Osteoblast (primary cell): ENCODE data around the gene OSBPL2. TPM values are rescaled to one million over a fixed set of nuclear protein-coding genes. Genes with fewer than 3 reads are reported as not detected.

Experiments used
- DNase-seq: peaks from one replicate; pipeline ENCODE4 v3.0.0; 2011; ENCODE audit warnings: low spot score, mixed read lengths; ENCODE audit not compliant: insufficient read length; ENCODE audit errors: missing footprints
- H2AFZ ChIP-seq: 2 replicates; pipeline ENCODE4 v1.6.0; 2011; ENCODE audit warnings: mild to moderate bottlenecking, low read length
- H3K27ac ChIP-seq: 2 replicates; pipeline ENCODE4 v1.5.1; 2011; ENCODE audit warnings: mild to moderate bottlenecking, low read depth, low read length, moderate library complexity
- H3K27me3 ChIP-seq: 2 replicates; pipeline ENCODE4 v1.6.0; 2012; ENCODE audit warnings: mild to moderate bottlenecking, control low read depth, inconsistent platforms, low read length, moderate library complexity; ENCODE audit not compliant: insufficient read depth
- H3K36me3 ChIP-seq: 2 replicates; pipeline ENCODE4 v1.5.1; 2011; ENCODE audit warnings: mild to moderate bottlenecking, low read length, control low read depth, moderate library complexity; ENCODE audit not compliant: insufficient read depth
- H3K4me1 ChIP-seq: 2 replicates; pipeline ENCODE4 v1.5.1; 2011; ENCODE audit warnings: mild to moderate bottlenecking, low read length, control low read depth, moderate library complexity; ENCODE audit not compliant: insufficient read depth
- H3K4me2 ChIP-seq: 2 replicates; pipeline ENCODE4 v1.6.0; 2011; ENCODE audit warnings: mild to moderate bottlenecking, low read length; ENCODE audit not compliant: insufficient read depth
- H3K4me3 ChIP-seq: fragments of 200-600 bp; sonication (generic); 3 replicates; pipeline ENCODE4 v1.5.1; 2012; ENCODE audit warnings: mild to moderate bottlenecking, low read length, inconsistent platforms; ENCODE audit not compliant: insufficient read depth
- H3K79me2 ChIP-seq: 2 replicates; pipeline ENCODE4 v1.6.0; 2012; ENCODE audit warnings: mild to moderate bottlenecking, low read length, control low read depth, inconsistent platforms; ENCODE audit not compliant: insufficient read depth
- H3K9me3 ChIP-seq: 2 replicates; pipeline ENCODE4 v1.5.1; 2011; ENCODE audit warnings: low read depth, low read length, control low read depth
- H4K20me1 ChIP-seq: 2 replicates; pipeline ENCODE4 v1.6.0; 2012; ENCODE audit warnings: mild to moderate bottlenecking, low read length, control low read depth; ENCODE audit not compliant: insufficient read depth
- total RNA-seq: library from RNA; depleted of rRNA; stranded (reverse); fragments of >200 nt; gene quantifications from 2 replicates; pipeline ENCODE4 v1.2.3, GENCODE V29; 2012
- TF ChIP-seq, protein P1 (sequence below): IDR thresholded peaks from 2 replicates; pipeline ENCODE4 v1.5.1; 2011; ENCODE audit warnings: mild to moderate bottlenecking, low read depth, low read length, moderate library complexity; ENCODE audit errors: extremely low read depth

OSBPL2 gene
- total RNA-seq, 1 donor: 35.8 TPM

- no peak overlapping the region for H3K4me2 ChIP-seq
- H3K4me1 ChIP-seq: no peaks in the 10 kb centered on the region
- H4K20me1 ChIP-seq: peaks cover 79% of the 10 kb centered on the region
- TF ChIP-seq, protein P1, sequence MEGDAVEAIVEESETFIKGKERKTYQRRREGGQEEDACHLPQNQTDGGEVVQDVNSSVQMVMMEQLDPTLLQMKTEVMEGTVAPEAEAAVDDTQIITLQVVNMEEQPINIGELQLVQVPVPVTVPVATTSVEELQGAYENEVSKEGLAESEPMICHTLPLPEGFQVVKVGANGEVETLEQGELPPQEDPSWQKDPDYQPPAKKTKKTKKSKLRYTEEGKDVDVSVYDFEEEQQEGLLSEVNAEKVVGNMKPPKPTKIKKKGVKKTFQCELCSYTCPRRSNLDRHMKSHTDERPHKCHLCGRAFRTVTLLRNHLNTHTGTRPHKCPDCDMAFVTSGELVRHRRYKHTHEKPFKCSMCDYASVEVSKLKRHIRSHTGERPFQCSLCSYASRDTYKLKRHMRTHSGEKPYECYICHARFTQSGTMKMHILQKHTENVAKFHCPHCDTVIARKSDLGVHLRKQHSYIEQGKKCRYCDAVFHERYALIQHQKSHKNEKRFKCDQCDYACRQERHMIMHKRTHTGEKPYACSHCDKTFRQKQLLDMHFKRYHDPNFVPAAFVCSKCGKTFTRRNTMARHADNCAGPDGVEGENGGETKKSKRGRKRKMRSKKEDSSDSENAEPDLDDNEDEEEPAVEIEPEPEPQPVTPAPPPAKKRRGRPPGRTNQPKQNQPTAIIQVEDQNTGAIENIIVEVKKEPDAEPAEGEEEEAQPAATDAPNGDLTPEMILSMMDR: no peak
- no peaks in the 10 kb centered on the region for H3K9me3 ChIP-seq
- H3K36me3 ChIP-seq: peaks cover 14% of the 10 kb centered on the region
- no peak overlapping the region for H3K27ac ChIP-seq
- no peak overlapping the region for H3K4me3 ChIP-seq
- peak; percentile 79 for DNase-seq
- no peak overlapping the region for H2AFZ ChIP-seq
- H3K79me2 ChIP-seq: peaks cover 85% of the 10 kb centered on the region
- H3K27me3 ChIP-seq: no peaks in the 10 kb centered on the region
Measured at GRCh38 chr20:62246431-62246830, 8.1 kb downstream of the OSBPL2 start.

DNA sequence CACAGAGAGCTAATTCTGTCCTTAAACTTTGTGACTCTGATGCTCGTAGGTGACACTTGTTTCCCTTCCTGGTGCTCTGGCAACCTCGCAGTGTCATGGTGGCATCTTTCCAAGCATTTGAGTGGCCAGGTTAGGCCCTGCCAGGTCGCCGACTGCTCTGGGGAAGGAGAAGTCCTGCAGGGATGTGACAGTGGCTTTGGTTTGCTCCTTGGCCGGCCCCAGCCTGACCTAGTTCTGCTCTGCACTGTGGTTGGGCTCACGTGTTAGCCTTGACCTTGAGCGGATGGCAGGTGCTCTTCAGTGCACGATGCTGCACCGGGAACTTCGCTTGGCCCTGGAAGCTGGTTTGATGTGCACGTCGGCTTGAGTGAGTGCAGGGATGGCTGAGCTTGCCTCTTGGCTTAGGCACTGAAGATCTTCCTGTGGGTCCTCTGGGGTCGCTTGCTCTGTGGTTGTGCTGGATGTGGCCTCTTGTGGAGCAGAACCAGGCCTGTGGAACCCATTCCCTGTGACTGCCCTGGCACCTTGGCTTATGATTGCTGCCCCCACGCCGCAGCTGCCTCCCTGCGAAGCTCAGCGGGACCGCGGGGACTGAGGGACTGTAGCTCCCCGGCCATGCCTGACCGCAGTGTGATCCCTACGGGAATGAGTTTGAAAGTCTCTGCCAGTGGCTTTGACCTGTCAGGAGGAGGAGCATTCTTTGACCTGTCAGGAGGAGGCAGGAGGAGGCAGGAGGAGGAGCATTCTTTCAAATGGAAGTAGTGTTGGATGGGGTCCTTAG, 8.7 kb downstream of the OSBPL2 start:
- TF ChIP-seq, protein P1: no peak
- H3K4me3 ChIP-seq: no peak overlapping the region
- H3K36me3 ChIP-seq: peaks cover 9% of the 10 kb centered on the region
- H2AFZ ChIP-seq: no peak overlapping the region
- H4K20me1 ChIP-seq: peaks cover 75% of the 10 kb centered on the region
- no peaks in the 10 kb centered on the region for H3K9me3 ChIP-seq
- peak; percentile 86 for DNase-seq
- no peak overlapping the region for H3K4me2 ChIP-seq
- H3K79me2 ChIP-seq: peaks cover 85% of the 10 kb centered on the region
- no peak overlapping the region for H3K27ac ChIP-seq
- no peaks in the 10 kb centered on the region for H3K4me1 ChIP-seq
- H3K27me3 ChIP-seq: no peaks in the 10 kb centered on the region

- H2AFZ ChIP-seq: no peak overlapping the region
- H3K27me3 ChIP-seq: no peaks in the 10 kb centered on the region
- peaks cover 74% of the 10 kb centered on the region for H4K20me1 ChIP-seq
- no peak for DNase-seq
- peaks cover 84% of the 10 kb centered on the region for H3K79me2 ChIP-seq
- H3K4me1 ChIP-seq: no peaks in the 10 kb centered on the region
- no peak overlapping the region for H3K27ac ChIP-seq
- TF ChIP-seq, protein P1: no peak
- H3K4me3 ChIP-seq: no peak overlapping the region
- no peaks in the 10 kb centered on the region for H3K9me3 ChIP-seq
- no peak overlapping the region for H3K4me2 ChIP-seq
- H3K36me3 ChIP-seq: no peaks in the 10 kb centered on the region
Measured at GRCh38 chr20:62248890-62249560, 10.7 kb downstream of the OSBPL2 start.

DNA sequence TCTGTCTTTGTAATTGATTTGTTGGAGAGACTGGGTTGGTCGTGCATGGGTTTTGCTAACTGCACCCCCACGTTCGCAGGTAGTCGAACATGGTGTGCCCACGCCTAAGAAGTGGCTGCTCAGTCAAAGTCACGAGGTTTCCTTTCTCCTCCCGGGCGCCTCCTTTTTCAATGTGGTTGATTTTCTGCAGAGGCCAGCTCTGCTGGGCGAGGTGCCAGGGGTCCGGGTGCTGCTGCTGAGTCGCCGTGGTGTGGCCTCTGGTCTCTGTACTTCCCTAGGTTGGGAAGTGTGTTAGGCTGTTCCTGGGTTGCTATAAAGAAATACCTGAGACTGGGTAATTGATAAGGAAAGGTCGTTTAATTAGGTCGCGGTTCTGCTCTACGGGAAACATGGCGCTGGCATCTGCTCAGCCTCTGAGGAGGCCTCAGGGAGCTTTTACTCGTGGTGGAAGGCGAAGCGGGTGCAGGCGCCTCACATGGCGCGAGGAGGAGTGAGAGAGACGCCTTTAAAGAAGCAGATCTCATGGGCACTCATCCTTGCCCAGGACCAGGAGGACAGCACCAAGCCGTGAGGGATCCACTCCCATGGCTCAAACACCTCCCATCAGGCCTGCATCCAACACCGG, 14.1 kb downstream of the OSBPL2 start:
- H3K27ac ChIP-seq: no peak overlapping the region
- peaks cover 74% of the 10 kb centered on the region for H3K79me2 ChIP-seq
- no peak overlapping the region for H2AFZ ChIP-seq
- peaks cover 66% of the 10 kb centered on the region for H4K20me1 ChIP-seq
- H3K4me2 ChIP-seq: no peak overlapping the region
- peaks cover 11% of the 10 kb centered on the region for H3K36me3 ChIP-seq
- H3K4me3 ChIP-seq: no peak overlapping the region
- H3K27me3 ChIP-seq: no peaks in the 10 kb centered on the region
- H3K4me1 ChIP-seq: no peaks in the 10 kb centered on the region
- TF ChIP-seq, protein P1: no peak
- peak; percentile 72 for DNase-seq
- no peaks in the 10 kb centered on the region for H3K9me3 ChIP-seq
